ENCODE results near the gene ZNF502.
A peak's percentile ranks its signal among the peaks of the same experiment; 100 is the strongest.

Gene ZNF502

GRCh38 chr3:44761101-44761423 lies 48.6 kb downstream of the ZNF502 start:
- TF ChIP-seq, protein P1, sequence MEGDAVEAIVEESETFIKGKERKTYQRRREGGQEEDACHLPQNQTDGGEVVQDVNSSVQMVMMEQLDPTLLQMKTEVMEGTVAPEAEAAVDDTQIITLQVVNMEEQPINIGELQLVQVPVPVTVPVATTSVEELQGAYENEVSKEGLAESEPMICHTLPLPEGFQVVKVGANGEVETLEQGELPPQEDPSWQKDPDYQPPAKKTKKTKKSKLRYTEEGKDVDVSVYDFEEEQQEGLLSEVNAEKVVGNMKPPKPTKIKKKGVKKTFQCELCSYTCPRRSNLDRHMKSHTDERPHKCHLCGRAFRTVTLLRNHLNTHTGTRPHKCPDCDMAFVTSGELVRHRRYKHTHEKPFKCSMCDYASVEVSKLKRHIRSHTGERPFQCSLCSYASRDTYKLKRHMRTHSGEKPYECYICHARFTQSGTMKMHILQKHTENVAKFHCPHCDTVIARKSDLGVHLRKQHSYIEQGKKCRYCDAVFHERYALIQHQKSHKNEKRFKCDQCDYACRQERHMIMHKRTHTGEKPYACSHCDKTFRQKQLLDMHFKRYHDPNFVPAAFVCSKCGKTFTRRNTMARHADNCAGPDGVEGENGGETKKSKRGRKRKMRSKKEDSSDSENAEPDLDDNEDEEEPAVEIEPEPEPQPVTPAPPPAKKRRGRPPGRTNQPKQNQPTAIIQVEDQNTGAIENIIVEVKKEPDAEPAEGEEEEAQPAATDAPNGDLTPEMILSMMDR (conservative IDR thresholded peaks at IDR 0.05): no peak
- peak overlapping the region; percentile 86 for H3K27ac ChIP-seq

DNA sequence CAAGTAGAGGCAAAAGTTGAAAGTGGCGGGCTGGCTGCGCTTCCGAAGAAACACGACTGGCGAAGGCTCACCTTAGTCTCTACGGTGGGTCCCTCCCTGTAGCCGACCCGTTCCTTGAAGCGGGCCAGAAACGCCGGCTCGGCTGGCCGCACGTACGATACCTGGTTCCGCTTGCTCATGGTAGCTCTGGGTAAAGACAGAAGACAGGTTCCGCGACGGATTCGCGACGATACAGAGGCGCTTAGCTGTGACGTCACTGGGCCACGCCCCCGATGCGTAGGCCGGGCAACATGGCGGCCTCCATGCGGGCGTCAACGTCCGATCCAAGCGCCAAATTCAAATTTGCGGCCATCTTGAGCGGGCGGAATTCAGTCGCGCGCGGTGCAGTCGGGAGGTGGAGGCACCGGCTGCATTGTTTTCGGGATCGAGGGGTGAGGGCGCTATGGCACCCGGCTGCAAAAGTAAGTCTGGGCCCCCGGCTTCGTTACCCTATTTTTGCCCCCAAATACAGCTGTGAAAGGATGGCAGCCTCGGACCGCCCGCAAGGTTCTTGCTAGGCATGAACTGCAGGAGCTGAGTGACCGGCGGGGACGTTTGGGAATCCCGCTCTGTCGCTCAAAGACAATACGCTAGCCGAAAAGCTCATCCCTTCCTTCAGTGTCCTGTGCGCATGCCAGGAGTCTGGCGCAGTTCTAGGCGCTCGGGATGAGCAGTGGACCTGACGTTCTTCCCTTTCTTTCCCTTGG lies 49.1 kb downstream of the ZNF502 start, which contains the start of the genes KIAA1143 and KIF15:
TSS of gene KIAA1143 (minus strand) at position 196 of the 746 bp plus-strand sequence. CDS start at position 179, 17 bp downstream.
TSS of gene KIF15 (plus strand) at position 371 of the 746 bp plus-strand sequence. CDS start at position 443, 72 bp downstream.
- TF ChIP-seq, protein P1 (conservative IDR thresholded peaks at IDR 0.05): no peak
- H3K27ac ChIP-seq: peak within 1 kb of the TSS; percentile 86

GRCh38 chr3:44762170-44762677 lies 49.8 kb downstream of the ZNF502 start:
- TF ChIP-seq, protein P1 (conservative IDR thresholded peaks at IDR 0.05): no peak
- peak overlapping the region; percentile 86 for H3K27ac ChIP-seq

DNA sequence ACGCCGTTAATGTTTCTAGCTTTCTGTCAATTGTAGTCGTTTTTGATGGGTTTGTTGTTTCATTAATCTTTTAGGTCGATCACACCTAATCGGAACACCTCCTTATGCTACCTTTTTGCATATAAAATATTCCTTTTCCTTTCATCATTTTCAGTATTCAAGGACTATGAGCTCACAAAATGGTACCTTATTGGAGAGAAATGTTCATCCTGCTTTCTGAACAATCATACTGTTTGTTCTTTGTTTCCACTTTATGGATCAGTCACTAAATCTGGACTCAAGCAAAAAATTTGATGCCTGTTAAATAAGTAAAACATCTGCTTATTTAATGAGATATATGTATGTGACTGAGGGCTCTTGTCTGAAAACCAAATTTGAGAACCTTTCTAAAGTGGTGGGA lies 50.2 kb downstream of the ZNF502 start:
- H3K27ac ChIP-seq: peak overlapping the region; percentile 86
- TF ChIP-seq, protein P1 (conservative IDR thresholded peaks at IDR 0.05): no peak

GRCh38 chr3:44764248-44764647 lies 51.8 kb downstream of the ZNF502 start:
- TF ChIP-seq, protein P1 (conservative IDR thresholded peaks at IDR 0.05): no peak
- no peak overlapping the region for H3K27ac ChIP-seq

GRCh38 chr3:44771424-44772098 lies 59.1 kb downstream of the ZNF502 start:
- TF ChIP-seq, protein P1 (conservative IDR thresholded peaks at IDR 0.05): no peak

DNA sequence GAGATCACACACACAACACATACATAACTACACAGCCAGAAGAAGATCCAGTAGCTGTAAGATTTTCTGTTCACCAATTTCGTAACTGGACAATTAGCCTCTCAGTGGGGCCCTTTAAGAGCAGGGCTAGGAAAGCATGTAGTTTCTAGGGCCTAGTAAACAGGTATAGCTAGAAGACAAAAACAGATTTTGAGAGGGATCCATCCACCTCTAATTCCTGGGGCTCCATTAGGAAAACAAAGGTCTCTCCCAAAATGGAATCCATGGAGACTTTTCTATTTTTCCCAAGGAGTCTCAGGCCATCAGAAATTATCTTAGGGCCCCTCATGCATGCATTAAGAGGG lies 59.6 kb downstream of the ZNF502 start:
- no peak overlapping the region for H3K27ac ChIP-seq
- TF ChIP-seq, protein P1 (conservative IDR thresholded peaks at IDR 0.05): no peak

More at GRCh38 chr3:44771424-44772098, 59.1 kb downstream of the ZNF502 start:
- H3K27ac ChIP-seq: no peak overlapping the region

Data from VCaP (cell line).